ENCODE results near the gene KCNAB1. TPM values are rescaled to one million over a fixed set of nuclear protein-coding genes. Genes with fewer than 3 reads are reported as not detected.

KCNAB1 gene
- total RNA-seq, 4 donors from 2014 or later, result 0.20 to 3.0 (median 1.6) TPM

DNA sequence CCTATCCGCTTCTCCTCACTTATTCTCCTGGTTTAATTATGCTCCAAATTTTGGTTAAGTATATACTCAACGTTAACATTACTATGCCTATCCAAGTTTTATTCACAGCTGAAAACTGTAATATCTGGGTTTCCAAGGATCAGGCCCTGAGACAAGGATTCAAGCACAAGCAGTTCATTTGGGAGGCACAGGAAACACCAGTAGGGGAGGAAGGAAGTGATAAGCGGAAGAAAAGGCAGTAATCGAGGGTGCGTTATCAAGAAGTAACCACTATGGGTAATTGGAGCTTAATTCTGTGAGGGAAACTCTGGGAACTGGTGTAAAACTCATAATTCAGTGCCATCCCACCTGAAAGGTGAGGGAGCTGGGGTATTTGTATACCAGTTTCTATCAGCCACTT is 120.3 kb downstream of the KCNAB1 start:
- in situ Hi-C loops (cut with MboI; ENCODE audit: low pct_ligation_motif_present in 1 of 4, low pct_unique_long_range_greater_than_20kb in 1 of 4, low sequenced_read_pairs in 3 of 4) (no loop called here), intact Hi-C loops (cut with DNase I; ENCODE audit: low total_unique reads) (loop anchor here (10.0 kb wide), 1 partner anchor 56 kb away; no protein-coding TSS in a partner anchor)
- Histone ChIP-seq H3K27ac (no peak overlapping the region), H3K4me3 (no peak overlapping the region), H3K4me1 (no peaks in the 10 kb centered on the region), H3K27me3 (no peaks in the 10 kb centered on the region), H3K36me3 (no peaks in the 10 kb centered on the region), H3K9me3 (no peaks in the 10 kb centered on the region)
- DNase-seq, result no peak
- WGBS, 2 donors (ENCODE audit: low coverage in 1 of 2), result 75 to 93% methylated on average over 4 to 5 of the region's 5 CpGs
- no peak for TF ChIP-seq POLR2A (IDR thresholded peaks at IDR 0.05)
- no peak for TF ChIP-seq EP300 (IDR thresholded peaks at IDR 0.05; ENCODE audit: low read depth)
- TF ChIP-seq, protein P1, sequence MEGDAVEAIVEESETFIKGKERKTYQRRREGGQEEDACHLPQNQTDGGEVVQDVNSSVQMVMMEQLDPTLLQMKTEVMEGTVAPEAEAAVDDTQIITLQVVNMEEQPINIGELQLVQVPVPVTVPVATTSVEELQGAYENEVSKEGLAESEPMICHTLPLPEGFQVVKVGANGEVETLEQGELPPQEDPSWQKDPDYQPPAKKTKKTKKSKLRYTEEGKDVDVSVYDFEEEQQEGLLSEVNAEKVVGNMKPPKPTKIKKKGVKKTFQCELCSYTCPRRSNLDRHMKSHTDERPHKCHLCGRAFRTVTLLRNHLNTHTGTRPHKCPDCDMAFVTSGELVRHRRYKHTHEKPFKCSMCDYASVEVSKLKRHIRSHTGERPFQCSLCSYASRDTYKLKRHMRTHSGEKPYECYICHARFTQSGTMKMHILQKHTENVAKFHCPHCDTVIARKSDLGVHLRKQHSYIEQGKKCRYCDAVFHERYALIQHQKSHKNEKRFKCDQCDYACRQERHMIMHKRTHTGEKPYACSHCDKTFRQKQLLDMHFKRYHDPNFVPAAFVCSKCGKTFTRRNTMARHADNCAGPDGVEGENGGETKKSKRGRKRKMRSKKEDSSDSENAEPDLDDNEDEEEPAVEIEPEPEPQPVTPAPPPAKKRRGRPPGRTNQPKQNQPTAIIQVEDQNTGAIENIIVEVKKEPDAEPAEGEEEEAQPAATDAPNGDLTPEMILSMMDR (IDR thresholded peaks at IDR 0.05), result no peak
- TF ChIP-seq POLR2AphosphoS5 (IDR thresholded peaks at IDR 0.05), result no peak

DNA sequence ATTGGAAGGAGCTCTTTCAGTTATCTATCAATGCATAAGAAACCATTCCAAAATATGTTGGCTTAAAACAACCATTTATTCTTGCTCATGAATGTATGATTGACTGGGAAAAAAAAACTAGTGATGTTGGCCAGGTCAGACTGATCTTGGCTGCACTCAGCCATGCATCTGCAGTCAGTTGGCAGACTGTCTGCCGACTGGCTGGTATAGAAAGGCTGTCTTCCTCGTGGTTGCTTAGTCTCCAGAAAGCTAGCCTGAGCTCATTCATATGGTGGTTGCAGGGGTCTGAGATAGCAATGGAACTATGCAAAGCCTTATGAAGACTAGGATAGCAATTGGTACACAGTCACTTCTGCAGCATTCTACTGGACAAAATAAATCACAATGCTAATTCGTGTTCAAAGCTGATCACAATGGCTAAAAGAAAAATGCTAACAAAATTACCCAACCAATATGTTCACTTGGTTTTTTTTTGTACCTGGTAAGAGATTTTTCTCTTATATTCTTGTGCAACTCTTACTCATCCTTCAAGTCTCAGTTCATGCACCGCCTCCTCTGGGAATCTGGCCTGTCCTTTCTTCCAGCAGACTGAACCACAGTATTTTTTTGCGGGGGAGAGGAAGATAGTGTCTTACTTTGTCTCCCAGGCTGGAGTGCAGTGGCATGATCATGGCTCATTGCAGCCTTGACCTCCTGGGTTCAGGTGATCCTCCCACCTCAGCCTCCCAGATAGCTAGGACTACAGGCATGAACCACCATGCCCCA is 126.8 kb downstream of the KCNAB1 start:
- H3K27ac ChIP-seq, result no peak overlapping the region
- H3K4me1 ChIP-seq, result no peaks in the 10 kb centered on the region
- in situ Hi-C loops (cut with MboI; ENCODE audit: low pct_ligation_motif_present in 1 of 4, low pct_unique_long_range_greater_than_20kb in 1 of 4, low sequenced_read_pairs in 3 of 4), result no loop called here
- TF ChIP-seq, protein P1 (IDR thresholded peaks at IDR 0.05), result no peak
- no peak for TF ChIP-seq POLR2AphosphoS5 (IDR thresholded peaks at IDR 0.05)
- no peak for TF ChIP-seq EP300 (IDR thresholded peaks at IDR 0.05; ENCODE audit: low read depth)
- no peak for TF ChIP-seq POLR2A (IDR thresholded peaks at IDR 0.05)
- intact Hi-C loops (cut with DNase I; ENCODE audit: low total_unique reads), result loop anchor here (10.0 kb wide), 1 partner anchor 62 kb away; no protein-coding TSS in a partner anchor
- no peaks in the 10 kb centered on the region for H3K27me3 ChIP-seq
- H3K4me3 ChIP-seq, result no peak overlapping the region
- no peaks in the 10 kb centered on the region for H3K36me3 ChIP-seq
- 73 to 81% methylated on average over 5 of the region's 5 CpGs for WGBS, 2 donors (ENCODE audit: low coverage in 1 of 2)
- no peak for DNase-seq
- no peaks in the 10 kb centered on the region for H3K9me3 ChIP-seq

DNA sequence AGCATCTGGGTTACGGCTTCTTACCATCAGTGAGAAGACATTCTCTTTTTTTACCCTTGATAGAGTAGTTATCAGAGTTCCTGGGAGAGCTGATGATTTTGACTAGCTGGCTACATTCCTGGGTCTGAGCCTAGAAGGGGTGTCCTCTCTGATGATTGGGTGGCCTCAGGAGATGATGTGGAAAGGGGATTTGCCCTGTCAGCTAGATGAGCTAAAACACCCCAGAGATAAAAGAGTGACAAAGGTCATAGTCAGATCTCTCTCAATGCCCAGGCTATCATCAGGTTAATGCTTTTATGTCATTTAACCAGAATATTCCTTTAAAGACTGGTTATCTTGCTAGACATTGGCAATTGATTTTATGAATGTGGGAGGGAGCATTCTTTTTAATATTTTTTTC is 130.2 kb downstream of the KCNAB1 start:
- TF ChIP-seq, protein P1 (IDR thresholded peaks at IDR 0.05), result no peak
- TF ChIP-seq POLR2A (IDR thresholded peaks at IDR 0.05) (no peak), EP300 (IDR thresholded peaks at IDR 0.05; ENCODE audit: low read depth) (no peak)
- H3K9me3 ChIP-seq, result no peaks in the 10 kb centered on the region
- WGBS, 2 donors (ENCODE audit: low coverage in 1 of 2), result 91 to 100% methylated on average over 1 of the region's 1 CpG
- in situ Hi-C loops (cut with MboI; ENCODE audit: low pct_ligation_motif_present in 1 of 4, low pct_unique_long_range_greater_than_20kb in 1 of 4, low sequenced_read_pairs in 3 of 4) (no loop called here), intact Hi-C loops (cut with DNase I; ENCODE audit: low total_unique reads) (no loop called here)
- no peak overlapping the region for H3K27ac ChIP-seq
- H3K4me3 ChIP-seq, result no peak overlapping the region
- H3K27me3 ChIP-seq, result no peaks in the 10 kb centered on the region
- DNase-seq, result no peak
- no peaks in the 10 kb centered on the region for H3K36me3 ChIP-seq
- no peaks in the 10 kb centered on the region for H3K4me1 ChIP-seq

DNA sequence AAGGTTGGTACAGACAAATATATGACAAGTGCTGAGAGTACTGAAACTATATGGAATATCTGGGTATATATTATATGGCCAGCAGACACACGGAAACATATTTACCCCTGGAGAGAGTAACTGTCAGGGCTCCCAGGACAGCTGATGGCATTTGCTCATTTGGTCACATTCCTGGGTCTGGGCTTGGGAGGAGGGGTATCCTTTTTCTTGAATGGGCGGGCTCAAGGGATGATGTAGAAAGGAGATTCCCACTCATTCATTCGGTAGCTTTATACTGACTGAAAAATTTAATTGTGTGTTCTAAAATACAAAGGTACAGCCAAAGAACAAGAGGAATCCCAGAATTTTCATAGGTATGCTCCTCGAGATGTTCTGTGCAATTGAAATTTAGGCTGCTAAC is 131.0 kb downstream of the KCNAB1 start:
- intact Hi-C loops (cut with DNase I; ENCODE audit: low total_unique reads) (no loop called here), in situ Hi-C loops (cut with MboI; ENCODE audit: low pct_ligation_motif_present in 1 of 4, low pct_unique_long_range_greater_than_20kb in 1 of 4, low sequenced_read_pairs in 3 of 4) (no loop called here)
- no peaks in the 10 kb centered on the region for H3K27me3 ChIP-seq
- no peak overlapping the region for H3K4me3 ChIP-seq
- WGBS, 2 donors (ENCODE audit: low coverage in 1 of 2), result 74 to 93% methylated on average over 4 of the region's 4 CpGs
- TF ChIP-seq, protein P1 (IDR thresholded peaks at IDR 0.05), result no peak
- TF ChIP-seq POLR2AphosphoS5 (IDR thresholded peaks at IDR 0.05) (no peak), POLR2A (IDR thresholded peaks at IDR 0.05) (no peak), EP300 (IDR thresholded peaks at IDR 0.05; ENCODE audit: low read depth) (no peak)
- no peak for DNase-seq
- no peaks in the 10 kb centered on the region for H3K4me1 ChIP-seq
- no peaks in the 10 kb centered on the region for H3K36me3 ChIP-seq
- H3K27ac ChIP-seq, result no peak overlapping the region
- H3K9me3 ChIP-seq, result no peaks in the 10 kb centered on the region

Data from transverse colon (tissue), 4 donors.